H9 (cell line): ENCODE results near the gene ERP44. TPM values are rescaled to one million over a fixed set of nuclear protein-coding genes. Genes with fewer than 3 reads are reported as not detected.

ENCODE experiments used
- DNase-seq: peaks from one replicate; pipeline ENCODE4 v3.0.0-alpha.2; 2017
- H2AFZ ChIP-seq: one replicate; pipeline ENCODE4 v1.6.1; 2013; ENCODE audit warnings: mild to moderate bottlenecking, low read length, control low read depth, moderate library complexity
- H2AK5ac ChIP-seq: 2 replicates; pipeline ENCODE4 v1.6.1; 2013; ENCODE audit warnings: low read length, control low read depth, mixed read lengths; ENCODE audit not compliant: insufficient read length
- H2BK120ac ChIP-seq: one replicate; pipeline ENCODE4 v1.6.1; 2013; ENCODE audit warnings: low read depth, mild to moderate bottlenecking, low read length, control low read depth, inconsistent platforms; ENCODE audit not compliant: poor library complexity, severe bottlenecking
- H2BK12ac ChIP-seq: 2 replicates; pipeline ENCODE4 v1.6.1; 2013; ENCODE audit warnings: low read length, control low read depth, mixed read lengths, low read depth; ENCODE audit not compliant: insufficient read length
- H2BK15ac ChIP-seq: 2 replicates; pipeline ENCODE4 v1.6.1; 2013; ENCODE audit warnings: low read depth, low read length, control low read depth
- H2BK20ac ChIP-seq: one replicate; pipeline ENCODE4 v1.6.1; 2013; ENCODE audit warnings: low read depth, mild to moderate bottlenecking, low read length, control low read depth, inconsistent platforms; ENCODE audit not compliant: poor library complexity, severe bottlenecking
- H2BK5ac ChIP-seq: 2 replicates; pipeline ENCODE4 v1.6.1; 2013; ENCODE audit warnings: low read length, control low read depth, mixed read lengths; ENCODE audit not compliant: insufficient read length
- H3K14ac ChIP-seq: 2 replicates; pipeline ENCODE4 v1.6.1; 2013; ENCODE audit warnings: low read length, control low read depth; ENCODE audit not compliant: insufficient read depth
- H3K18ac ChIP-seq: 2 replicates; pipeline ENCODE4 v1.6.1; 2013; ENCODE audit warnings: low read depth, mild to moderate bottlenecking, mixed read lengths, low read length, control low read depth; ENCODE audit not compliant: insufficient read length
- H3K23ac ChIP-seq: 2 replicates; pipeline ENCODE4 v1.6.1; 2013; ENCODE audit warnings: low read length, control low read depth, mixed read lengths, low read depth; ENCODE audit not compliant: insufficient read length
- H3K23me2 ChIP-seq: 2 replicates; pipeline ENCODE4 v1.6.1; 2013; ENCODE audit warnings: low read depth, mild to moderate bottlenecking, mixed read lengths, low read length, control low read depth; ENCODE audit not compliant: insufficient read length, poor library complexity, severe bottlenecking
- H3K27ac ChIP-seq: 2 replicates; pipeline ENCODE4 v1.5.1; 2013; ENCODE audit warnings: low read length, control low read depth, mixed read lengths, low read depth; ENCODE audit not compliant: insufficient read length
- H3K27me3 ChIP-seq: 2 replicates; pipeline ENCODE4 v1.6.1; 2013; ENCODE audit warnings: low read length, control low read depth, inconsistent platforms; ENCODE audit not compliant: insufficient read depth
- H3K4ac ChIP-seq: 2 replicates; pipeline ENCODE4 v1.6.1; 2013; ENCODE audit warnings: low read depth, mild to moderate bottlenecking, control low read depth, inconsistent platforms, low read length, moderate library complexity
- H3K4me1 ChIP-seq: 2 replicates; pipeline ENCODE4 v1.6.1; 2013; ENCODE audit warnings: low read length, control low read depth, inconsistent platforms; ENCODE audit not compliant: insufficient read depth
- H3K4me2 ChIP-seq: 2 replicates; pipeline ENCODE4 v1.6.1; 2013; ENCODE audit warnings: low read length, control low read depth, mixed read lengths; ENCODE audit not compliant: insufficient read length, insufficient read depth
- H3K56ac ChIP-seq: 2 replicates; pipeline ENCODE4 v1.6.1; 2013; ENCODE audit warnings: low read depth, mild to moderate bottlenecking, mixed read lengths, low read length, control low read depth; ENCODE audit not compliant: insufficient read length
- H3K79me1 ChIP-seq: 2 replicates; pipeline ENCODE4 v1.6.1; 2013; ENCODE audit warnings: low read depth, mild to moderate bottlenecking, moderate library complexity, low read length, control low read depth, inconsistent platforms; ENCODE audit not compliant: insufficient read depth, poor library complexity, severe bottlenecking
- H3K79me2 ChIP-seq: 2 replicates; pipeline ENCODE4 v1.6.1; 2013; ENCODE audit warnings: low read length, control low read depth, inconsistent platforms; ENCODE audit not compliant: insufficient read depth
- H3K9ac ChIP-seq: 2 replicates; pipeline ENCODE4 v1.6.1; 2013; ENCODE audit warnings: low read length, control low read depth, mixed read lengths; ENCODE audit not compliant: insufficient read length; ENCODE audit errors: extremely low read depth
- H3K9me3 ChIP-seq: one replicate; pipeline ENCODE4 v1.6.1; 2013; ENCODE audit warnings: low read depth, low read length, inconsistent platforms; ENCODE audit not compliant: control insufficient read depth
- H3T11ph ChIP-seq: one replicate; pipeline ENCODE4 v1.6.1; 2013; ENCODE audit warnings: mild to moderate bottlenecking, low read length, control low read depth, inconsistent platforms
- H4K20me1 ChIP-seq: one replicate; pipeline ENCODE4 v1.6.1; 2013; ENCODE audit not compliant: control insufficient read depth, insufficient read length, insufficient read depth
- H4K5ac ChIP-seq: 2 replicates; pipeline ENCODE4 v1.6.1; 2013; ENCODE audit warnings: low read depth, mild to moderate bottlenecking, mixed read lengths, low read length, control low read depth; ENCODE audit not compliant: insufficient read length
- H4K8ac ChIP-seq: replicated peaks from 2 replicates; pipeline ENCODE4 v1.6.1; 2013; ENCODE audit warnings: low read length, control low read depth, mixed read lengths, low read depth; ENCODE audit not compliant: insufficient read length
- H4K91ac ChIP-seq: 2 replicates; pipeline ENCODE4 v1.6.1; 2013; ENCODE audit warnings: low read depth, mild to moderate bottlenecking, moderate library complexity, mixed read lengths, low read length, control low read depth; ENCODE audit not compliant: insufficient read length
- H3K27ac Mint-ChIP-seq, 3 experiments: 2 replicates in 2 of 3; 3 replicates in 1 of 3; pipeline ENCODE4 v1.8.0; 2020 to 2021; ENCODE audit warnings: mixed read lengths in 3 of 3, mild to moderate bottlenecking in 1 of 3, moderate library complexity in 1 of 3
- H3K27me3 Mint-ChIP-seq: 2 replicates; pipeline ENCODE4 v1.8.0; 2021; ENCODE audit warnings: low read depth, mild to moderate bottlenecking, moderate library complexity, mixed read lengths
- H3K36me3 Mint-ChIP-seq, 3 experiments: 2 replicates in 2 of 3; 3 replicates in 1 of 3; pipeline ENCODE4 v1.8.0; 2020 to 2021; ENCODE audit warnings: low read depth in 3 of 3, mixed read lengths in 3 of 3; ENCODE audit not compliant: insufficient read depth in 1 of 3
- H3K4me1 Mint-ChIP-seq, 2 experiments: 2 replicates each; pipeline ENCODE4 v1.8.0; 2020; ENCODE audit warnings: mixed read lengths in 2 of 2
- H3K4me3 Mint-ChIP-seq, 2 experiments: 2 replicates in 1 of 2; 3 replicates in 1 of 2; pipeline ENCODE4 v1.8.0; 2020 to 2021; ENCODE audit warnings: mild to moderate bottlenecking in 2 of 2, mixed read lengths in 2 of 2, moderate library complexity in 1 of 2
- H3K9me3 Mint-ChIP-seq, 2 experiments: 2 replicates in 1 of 2; 3 replicates in 1 of 2; pipeline ENCODE4 v1.8.0; 2020; ENCODE audit warnings: mild to moderate bottlenecking in 2 of 2, mixed read lengths in 2 of 2, moderate library complexity in 1 of 2
- WGBS: extraction: QIAGEN DNeasy Blood & Tissue Kit; methylation state at CpG from one replicate; pipeline ENCODE4 v1.1.7; 2013; ENCODE audit warnings: missing lambda C conversion rate, low lambda C conversion rate, mixed read lengths; ENCODE audit not compliant: insufficient read length; ENCODE audit errors: extremely low coverage; 5-methylcytosine and 5-hydroxymethylcytosine counted together
- total RNA-seq: library from RNA; stranded (reverse); gene quantifications from 2 replicates; pipeline ENCODE4 v1.2.1, GENCODE V29; 2021
- TF ChIP-seq, protein P1 (sequence below): fragments of 200-600 bp; sonication (generic); conservative IDR thresholded peaks from 3 replicates; pipeline ENCODE4 v1.8.0; 2021; ENCODE audit warnings: antibody characterized with exemption, mild to moderate bottlenecking

ERP44 gene
- total RNA-seq, 1 experiment from 2014 or later, result 15.4 TPM

DNA sequence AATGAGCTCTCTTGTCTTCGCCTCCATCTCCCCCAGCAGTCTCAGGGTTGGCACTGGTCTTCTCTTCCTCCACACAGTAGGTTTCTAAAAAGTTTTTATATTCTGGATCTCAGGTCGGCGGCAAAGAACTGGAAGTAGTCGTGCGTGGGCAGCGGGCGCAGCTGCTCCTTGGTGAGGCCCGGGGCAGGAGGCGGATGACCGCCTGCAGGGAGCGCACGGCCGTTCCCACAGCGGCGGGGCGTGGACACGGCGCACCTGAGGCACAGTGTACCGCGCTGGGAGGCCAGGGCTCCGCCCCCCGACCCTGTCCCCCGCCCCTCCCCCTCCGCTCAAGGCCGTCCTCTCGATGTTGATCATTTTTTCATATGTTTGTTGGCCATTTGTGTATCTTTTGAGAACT lies 99.9 kb downstream of the ERP44 start:
- Histone ChIP-seq H4K5ac (no peak overlapping the region), H3K18ac (no peak overlapping the region), H2BK5ac (no peak overlapping the region), H2BK20ac (no peak overlapping the region), H2BK15ac (no peak overlapping the region), H3K79me2 (no peaks in the 10 kb centered on the region), H2AFZ (no peak overlapping the region), H3K23me2 (no peaks in the 10 kb centered on the region), H3K56ac (no peak overlapping the region), H4K20me1 (no peaks in the 10 kb centered on the region), H3K9ac (no peak overlapping the region), H3K79me1 (no peaks in the 10 kb centered on the region), H3K27me3 (no peaks in the 10 kb centered on the region), H3K9me3 (no peaks in the 10 kb centered on the region), H3K4me2 (no peak overlapping the region), H2AK5ac (no peak overlapping the region), H2BK120ac (no peak overlapping the region), H3T11ph (no peak overlapping the region), H3K27ac (no peak overlapping the region), H4K8ac (no peak overlapping the region), H4K91ac (no peak overlapping the region), H3K23ac (no peak overlapping the region), H3K14ac (no peak overlapping the region), H3K4me1 (no peaks in the 10 kb centered on the region), H2BK12ac (no peak overlapping the region), H3K4ac (no peak overlapping the region)
- H3K36me3 Mint-ChIP-seq, result peaks cover 4 to 32% (median 13%) of the 10 kb centered on the region in 3 experiments; a peak in 6 of 7 replicates
- TF ChIP-seq, protein P1, sequence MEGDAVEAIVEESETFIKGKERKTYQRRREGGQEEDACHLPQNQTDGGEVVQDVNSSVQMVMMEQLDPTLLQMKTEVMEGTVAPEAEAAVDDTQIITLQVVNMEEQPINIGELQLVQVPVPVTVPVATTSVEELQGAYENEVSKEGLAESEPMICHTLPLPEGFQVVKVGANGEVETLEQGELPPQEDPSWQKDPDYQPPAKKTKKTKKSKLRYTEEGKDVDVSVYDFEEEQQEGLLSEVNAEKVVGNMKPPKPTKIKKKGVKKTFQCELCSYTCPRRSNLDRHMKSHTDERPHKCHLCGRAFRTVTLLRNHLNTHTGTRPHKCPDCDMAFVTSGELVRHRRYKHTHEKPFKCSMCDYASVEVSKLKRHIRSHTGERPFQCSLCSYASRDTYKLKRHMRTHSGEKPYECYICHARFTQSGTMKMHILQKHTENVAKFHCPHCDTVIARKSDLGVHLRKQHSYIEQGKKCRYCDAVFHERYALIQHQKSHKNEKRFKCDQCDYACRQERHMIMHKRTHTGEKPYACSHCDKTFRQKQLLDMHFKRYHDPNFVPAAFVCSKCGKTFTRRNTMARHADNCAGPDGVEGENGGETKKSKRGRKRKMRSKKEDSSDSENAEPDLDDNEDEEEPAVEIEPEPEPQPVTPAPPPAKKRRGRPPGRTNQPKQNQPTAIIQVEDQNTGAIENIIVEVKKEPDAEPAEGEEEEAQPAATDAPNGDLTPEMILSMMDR, result no peak
- no peak overlapping the region for H3K27ac Mint-ChIP-seq
- H3K9me3 Mint-ChIP-seq, result peaks cover 6 to 9% of the 10 kb centered on the region in 2 experiments; a peak in 3 of 5 replicates
- H3K27me3 Mint-ChIP-seq, result no peaks in the 10 kb centered on the region
- DNase-seq, result no peak
- no CpG with 5 or more reads among the region's 26 CpGs for WGBS
- peaks cover 11 to 14% of the 10 kb centered on the region in 2 experiments for H3K4me1 Mint-ChIP-seq
- H3K4me3 Mint-ChIP-seq, result no peak overlapping the region
